Liver (tissue), 9 donors: ENCODE measurements around the gene MED8. TPM values are rescaled to one million over a fixed set of nuclear protein-coding genes. Genes with fewer than 3 reads are reported as not detected.

Source experiments
- DNase-seq: peaks from one replicate; pipeline ENCODE4 v3.0.0-alpha.2; 2017; ENCODE audit warnings: low spot score
- H3K27ac ChIP-seq, 2 donors: one replicate each; pipeline ENCODE4 v1.7.0; 2013; ENCODE audit warnings: inconsistent platforms in 2 of 2, low read length in 2 of 2, control low read depth in 1 of 2, low read depth in 1 of 2, mild to moderate bottlenecking in 1 of 2
- H3K27me3 ChIP-seq, 4 donors: one replicate each; pipeline versions ENCODE4 v1.6.1 to v1.7.0; 2013; ENCODE audit warnings: low read length in 3 of 4, inconsistent platforms in 1 of 4, mild to moderate bottlenecking in 1 of 4, moderate library complexity in 1 of 4; ENCODE audit not compliant: control insufficient read depth in 4 of 4, insufficient read depth in 4 of 4
- H3K36me3 ChIP-seq, 4 donors: one replicate each; pipeline versions ENCODE4 v1.6.1 to v1.7.0; 2013; ENCODE audit warnings: low read length in 3 of 4, mild to moderate bottlenecking in 3 of 4, low read depth in 1 of 4, moderate library complexity in 1 of 4; ENCODE audit not compliant: control insufficient read depth in 4 of 4, insufficient read depth in 3 of 4
- H3K4me1 ChIP-seq, 4 donors: one replicate each; pipeline versions ENCODE4 v1.6.1 to v1.7.0; 2013; ENCODE audit warnings: low read length in 3 of 4, mild to moderate bottlenecking in 3 of 4, moderate library complexity in 1 of 4; ENCODE audit not compliant: control insufficient read depth in 4 of 4, insufficient read depth in 4 of 4
- H3K4me3 ChIP-seq, 3 donors: one replicate each; pipeline versions ENCODE4 v1.6.1 to v1.7.0; 2013; ENCODE audit warnings: low read length in 3 of 3, control low read depth in 1 of 3, low read depth in 1 of 3, mild to moderate bottlenecking in 1 of 3
- H3K9ac ChIP-seq, 2 donors: one replicate each; pipeline ENCODE4 v1.7.0; 2013; ENCODE audit warnings: low read length in 2 of 2, mild to moderate bottlenecking in 2 of 2, moderate library complexity in 2 of 2, control low read depth in 1 of 2, low read depth in 1 of 2
- H3K9me3 ChIP-seq, 4 donors: one replicate each; pipeline versions ENCODE4 v1.6.1 to v1.7.0; 2013; ENCODE audit warnings: low read length in 3 of 4; ENCODE audit not compliant: control insufficient read depth in 4 of 4
- ATF3 ChIP-seq: IDR thresholded peaks from 2 replicates; pipeline ENCODE4 v1.6.1; 2016; ENCODE audit warnings: antibody characterized with exemption
- CTCF ChIP-seq: fragments of 150-350 bp; IDR thresholded peaks from 2 replicates; pipeline ENCODE4 v1.5.1; 2017; ENCODE audit warnings: improper control_type of control experiment, low read depth, low read length; ENCODE audit not compliant: missing input control
- EGR1 ChIP-seq, 2 donors: IDR thresholded peaks; 2 replicates each; pipeline ENCODE4 v1.6.1; 2016 to 2018; ENCODE audit warnings: antibody characterized with exemption in 2 of 2, low read depth in 2 of 2
- FOXA1 ChIP-seq: IDR thresholded peaks from 2 replicates; pipeline ENCODE4 v1.6.1; 2016; ENCODE audit warnings: antibody characterized with exemption
- FOXA2 ChIP-seq: IDR thresholded peaks from 2 replicates; pipeline ENCODE4 v1.6.1; 2016; ENCODE audit warnings: antibody characterized with exemption
- GABPA ChIP-seq, 2 donors: IDR thresholded peaks in 1 of 2; conservative IDR thresholded peaks in 1 of 2; 2 replicates each; pipeline ENCODE4 v1.6.1; 2016; ENCODE audit warnings: antibody characterized with exemption in 2 of 2, mild to moderate bottlenecking in 1 of 2, moderate library complexity in 1 of 2
- HNF4A ChIP-seq, 2 donors: conservative IDR thresholded peaks; 2 replicates each; pipeline ENCODE4 v1.6.1; 2016; ENCODE audit warnings: antibody characterized with exemption in 2 of 2, mild to moderate bottlenecking in 2 of 2
- HNF4G ChIP-seq: IDR thresholded peaks from 2 replicates; pipeline ENCODE4 v1.6.1; 2016; ENCODE audit warnings: antibody characterized with exemption
- JUND ChIP-seq, 2 donors: IDR thresholded peaks; 2 replicates each; pipeline ENCODE4 v1.6.1; 2016; ENCODE audit warnings: antibody characterized with exemption in 2 of 2
- MAX ChIP-seq: IDR thresholded peaks from 2 replicates; pipeline ENCODE4 v1.6.1; 2016; ENCODE audit warnings: antibody characterized with exemption
- NR2F2 ChIP-seq: IDR thresholded peaks from 2 replicates; pipeline ENCODE4 v1.6.1; 2016; ENCODE audit warnings: antibody characterized with exemption
- RAD21 ChIP-seq, 2 donors: IDR thresholded peaks; 2 replicates each; pipeline ENCODE4 v1.6.1; 2016; ENCODE audit warnings: antibody characterized with exemption in 2 of 2, mild to moderate bottlenecking in 2 of 2
- REST ChIP-seq: IDR thresholded peaks from 2 replicates; pipeline ENCODE4 v1.6.1; 2016; ENCODE audit warnings: antibody characterized with exemption, mild to moderate bottlenecking
- RXRA ChIP-seq, 2 donors: IDR thresholded peaks; 2 replicates each; pipeline ENCODE4 v1.6.1; 2017 to 2018; ENCODE audit warnings: antibody characterized with exemption in 2 of 2, mild to moderate bottlenecking in 1 of 2
- SP1 ChIP-seq: IDR thresholded peaks from 2 replicates; pipeline ENCODE4 v1.6.1; 2018; ENCODE audit warnings: antibody characterized with exemption, mild to moderate bottlenecking
- TAF1 ChIP-seq: conservative IDR thresholded peaks from 2 replicates; pipeline ENCODE4 v1.6.1; 2016; ENCODE audit warnings: antibody characterized with exemption, mild to moderate bottlenecking
- YY1 ChIP-seq: IDR thresholded peaks from 2 replicates; pipeline ENCODE4 v1.6.1; 2016; ENCODE audit warnings: antibody characterized with exemption, mild to moderate bottlenecking
- ZBTB33 ChIP-seq: IDR thresholded peaks from 2 replicates; pipeline ENCODE4 v1.6.1; 2016; ENCODE audit warnings: antibody characterized with exemption
- WGBS: extraction: QIAGEN DNeasy Blood & Tissue Kit; methylation state at CpG from one replicate; pipeline ENCODE4 v1.1.7; 2013; 5-methylcytosine and 5-hydroxymethylcytosine counted together
- polyA plus RNA-seq, 2 donors: library from polyadenylated mRNA; stranded (reverse) in 1 of 2; unstranded in 1 of 2; fragments of 200-250 nt in 1 of 2; fragments of >200 nt in 1 of 2; fragmentation: Nextera tagmentation in 1 of 2; extraction: Ambion mirVana in 1 of 2; gene quantifications; one replicate each; pipeline versions ENCODE4 v1.2.1 to v1.2.3, GENCODE V29; 2013 to 2015
- total RNA-seq, 2 donors: library from RNA; depleted of rRNA; stranded (reverse); fragments of >200 nt; gene quantifications; one replicate each; pipeline ENCODE4 v1.2.3, GENCODE V29; 2014
- donor health status: healthy.
- donor health status: healthy.
- donor health status: healthy.
- donor health status: healthy.
- donor health status: healthy.

The MED8 gene
- total and polyA plus RNA-seq, 4 donors, result 26.2 to 37.6 (median 29.1) TPM

- Histone ChIP-seq H3K9ac (no peak overlapping the region), H3K4me3 (peak overlapping the region in 2 of 3 donors; percentile 52 to 71), H3K27ac (peak overlapping the region in 1 of 2 donors; percentile 86), H3K36me3 (peaks cover 2 to 28% (median 17%) of the 10 kb centered on the region in 4 donors), H3K4me1 (peaks cover 7 to 22% (median 16%) of the 10 kb centered on the region in 4 donors), H3K27me3 (no peaks in the 10 kb centered on the region), H3K9me3 (no peaks in the 10 kb centered on the region)
- DNase-seq, result no peak
- WGBS, result 42% methylated on average over 5 of the region's 5 CpGs
- TF ChIP-seq RXRA (IDR thresholded peaks at IDR 0.05) (no peak), FOXA1 (no peak), HNF4G (no peak), ATF3 (no peak), RAD21 (IDR thresholded peaks at IDR 0.05) (no peak), REST (no peak), NR2F2 (no peak), TAF1 (no peak), HNF4A (conservative IDR thresholded peaks at IDR 0.05) (no peak), YY1 (no peak), JUND (IDR thresholded peaks at IDR 0.05) (no peak), EGR1 (IDR thresholded peaks at IDR 0.05; ENCODE audit: low read depth in 2 of 2) (no peak), FOXA2 (no peak), MAX (no peak), ZBTB33 (no peak), CTCF (no peak), SP1 (no peak), GABPA (IDR thresholded peaks at IDR 0.05 in 1 of 2, conservative IDR thresholded peaks at IDR 0.05 in 1 of 2) (no peak)
Measured at GRCh38 chr1:43366601-43367025, 23.0 kb downstream of the MED8 start.
